Ovary (tissue), 3 donors: ENCODE measurements around the gene GSTA2.
"Not testable (repeated sequence)": the region's sequence is repeated elsewhere in the genome, so short reads cannot be mapped to it uniquely, and the experiment has no call there.

ENCODE experiments used
- CTCF ChIP-seq, 3 donors: fragments of 450-650 bp in 2 of 3; fragments of 200-600 bp in 1 of 3; IDR thresholded peaks; one replicate each; pipeline versions ENCODE4 v1.5.1 to v1.8.0; 2016 to 2022; ENCODE audit warnings: antibody characterized with exemption in 3 of 3, mild to moderate bottlenecking in 1 of 3
- EP300 ChIP-seq: sonication (generic); formaldehyde crosslinking; IDR thresholded peaks from one replicate; pipeline ENCODE4 v1.6.1; 2017; ENCODE audit warnings: antibody characterized with exemption
- donor health status: DM: no; HTN: no; CAD: no.

- not testable (repeated sequence) for TF ChIP-seq CTCF (IDR thresholded peaks at IDR 0.05); EP300
Measured at GRCh38 chr6:52753137-52753536, 10.1 kb downstream of the GSTA2 start.
